ENCODE measurements around the gene ASB13.

DNA sequence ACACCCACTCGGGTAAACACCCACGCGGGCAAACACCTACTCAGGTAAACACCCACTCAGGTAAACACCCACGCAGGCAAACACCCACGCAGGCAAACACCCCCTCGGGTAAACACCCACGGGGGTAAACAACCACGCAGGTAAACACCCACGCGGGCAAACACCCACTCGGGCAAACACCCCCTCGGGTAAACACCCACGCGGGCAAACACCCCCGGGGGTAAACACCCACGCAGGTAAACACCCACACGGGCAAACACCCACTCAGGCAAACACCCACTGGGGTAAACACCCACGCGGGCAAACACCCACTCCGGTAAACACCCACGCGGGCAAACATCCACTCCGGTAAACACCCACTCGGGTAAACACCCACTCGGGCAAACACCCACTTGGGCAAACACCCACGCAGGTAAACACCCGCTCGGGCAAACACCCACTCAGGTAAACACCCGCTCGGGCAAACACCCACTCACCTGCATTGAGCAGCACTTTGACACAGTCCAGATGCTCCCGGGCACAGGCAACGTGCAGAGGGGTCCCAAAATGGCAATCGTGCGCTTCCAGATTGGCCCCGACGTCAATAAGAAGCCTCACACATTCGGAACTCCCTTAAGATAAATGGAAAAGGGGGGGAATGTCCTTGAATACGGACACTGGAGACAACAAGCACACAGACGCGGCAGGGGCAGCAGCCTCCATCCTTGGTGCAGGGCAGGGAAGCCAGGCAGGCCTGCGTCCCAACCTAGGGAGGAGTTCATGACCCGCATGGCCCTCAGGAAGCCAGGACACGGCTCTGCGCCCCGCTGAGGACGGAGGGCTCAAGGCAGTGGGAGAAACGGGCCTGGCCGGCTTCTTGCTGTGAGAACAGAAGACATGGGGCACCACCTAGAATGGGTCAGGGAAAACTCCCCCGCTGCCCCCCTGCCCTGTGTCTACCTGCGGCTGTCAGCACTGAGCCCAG lies 17.6 kb downstream of the ASB13 start:
- TF ChIP-seq POLR2A (IDR thresholded peaks at IDR 0.05) (no peak), EP300 (IDR thresholded peaks at IDR 0.05) (no peak), POLR2AphosphoS5 (IDR thresholded peaks at IDR 0.05) (no peak)
- TF ChIP-seq, protein P1, sequence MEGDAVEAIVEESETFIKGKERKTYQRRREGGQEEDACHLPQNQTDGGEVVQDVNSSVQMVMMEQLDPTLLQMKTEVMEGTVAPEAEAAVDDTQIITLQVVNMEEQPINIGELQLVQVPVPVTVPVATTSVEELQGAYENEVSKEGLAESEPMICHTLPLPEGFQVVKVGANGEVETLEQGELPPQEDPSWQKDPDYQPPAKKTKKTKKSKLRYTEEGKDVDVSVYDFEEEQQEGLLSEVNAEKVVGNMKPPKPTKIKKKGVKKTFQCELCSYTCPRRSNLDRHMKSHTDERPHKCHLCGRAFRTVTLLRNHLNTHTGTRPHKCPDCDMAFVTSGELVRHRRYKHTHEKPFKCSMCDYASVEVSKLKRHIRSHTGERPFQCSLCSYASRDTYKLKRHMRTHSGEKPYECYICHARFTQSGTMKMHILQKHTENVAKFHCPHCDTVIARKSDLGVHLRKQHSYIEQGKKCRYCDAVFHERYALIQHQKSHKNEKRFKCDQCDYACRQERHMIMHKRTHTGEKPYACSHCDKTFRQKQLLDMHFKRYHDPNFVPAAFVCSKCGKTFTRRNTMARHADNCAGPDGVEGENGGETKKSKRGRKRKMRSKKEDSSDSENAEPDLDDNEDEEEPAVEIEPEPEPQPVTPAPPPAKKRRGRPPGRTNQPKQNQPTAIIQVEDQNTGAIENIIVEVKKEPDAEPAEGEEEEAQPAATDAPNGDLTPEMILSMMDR (IDR thresholded peaks at IDR 0.05): no peak
